SJCRH30 (cell line): Measurements from ENCODE around the gene USP40. TPM values are rescaled to one million over a fixed set of nuclear protein-coding genes. Genes with fewer than 3 reads are reported as not detected.

Experiments
- total RNA-seq: library from RNA; depleted of rRNA; stranded (reverse); fragments of >200 nt; shearing (Covaris generic); gene quantifications from 2 replicates; pipeline ENCODE4 v1.2.3, GENCODE V29; 2014; rRNA removed

Gene USP40
- total RNA-seq, 1 experiment from 2014 or later, result 38.4 TPM

Other genes starting within 250 kb of the USP40 start
- gene DGKD, start 212.3 kb downstream of the USP40 start, total RNA-seq, result 21.6 and 28.2 TPM in 2 replicates
- not detected in 2 replicates for gene UGT1A8, start 50.9 kb upstream of the USP40 start, total RNA-seq
- gene UGT1A10, start 69.7 kb upstream of the USP40 start, total RNA-seq, result not detected in 2 replicates
- not detected in 2 replicates for gene UGT1A9, start 105.1 kb upstream of the USP40 start, total RNA-seq
- gene UGT1A7, start 115.1 kb upstream of the USP40 start, total RNA-seq, result not detected in 2 replicates
- not detected in 2 replicates for gene UGT1A6, start 126.1 kb upstream of the USP40 start, total RNA-seq
- not detected in 2 replicates for gene UGT1A5, start 146.1 kb upstream of the USP40 start, total RNA-seq
- not detected in 2 replicates for gene UGT1A4, start 152.0 kb upstream of the USP40 start, total RNA-seq
- not detected in 2 replicates for gene UGT1A3, start 162.3 kb upstream of the USP40 start, total RNA-seq
- gene UGT1A1, start 193.5 kb upstream of the USP40 start, total RNA-seq, result not detected in 2 replicates
- gene MROH2A, start 211.5 kb upstream of the USP40 start, total RNA-seq, result not detected in 2 replicates